Stomach (tissue), 4 donors: ENCODE data around the gene CHCT1.

Experiments
- POLR2AphosphoS5 ChIP-seq, 3 donors: sonication (generic); formaldehyde crosslinking; IDR thresholded peaks; one replicate each; pipeline ENCODE4 v1.6.1; 2016; ENCODE audit warnings: antibody characterized with exemption in 3 of 3
- TF ChIP-seq, protein P1 (sequence below), 7 experiments: fragments of 450-650 bp in 4 of 7; fragments of 200-600 bp in 3 of 7; sonication (generic) in 3 of 7; IDR thresholded peaks; one replicate each; pipeline ENCODE4 v1.5.1; 2016 to 2019; ENCODE audit warnings: antibody characterized with exemption in 7 of 7, control low read depth in 2 of 7, mild to moderate bottlenecking in 1 of 7

DNA sequence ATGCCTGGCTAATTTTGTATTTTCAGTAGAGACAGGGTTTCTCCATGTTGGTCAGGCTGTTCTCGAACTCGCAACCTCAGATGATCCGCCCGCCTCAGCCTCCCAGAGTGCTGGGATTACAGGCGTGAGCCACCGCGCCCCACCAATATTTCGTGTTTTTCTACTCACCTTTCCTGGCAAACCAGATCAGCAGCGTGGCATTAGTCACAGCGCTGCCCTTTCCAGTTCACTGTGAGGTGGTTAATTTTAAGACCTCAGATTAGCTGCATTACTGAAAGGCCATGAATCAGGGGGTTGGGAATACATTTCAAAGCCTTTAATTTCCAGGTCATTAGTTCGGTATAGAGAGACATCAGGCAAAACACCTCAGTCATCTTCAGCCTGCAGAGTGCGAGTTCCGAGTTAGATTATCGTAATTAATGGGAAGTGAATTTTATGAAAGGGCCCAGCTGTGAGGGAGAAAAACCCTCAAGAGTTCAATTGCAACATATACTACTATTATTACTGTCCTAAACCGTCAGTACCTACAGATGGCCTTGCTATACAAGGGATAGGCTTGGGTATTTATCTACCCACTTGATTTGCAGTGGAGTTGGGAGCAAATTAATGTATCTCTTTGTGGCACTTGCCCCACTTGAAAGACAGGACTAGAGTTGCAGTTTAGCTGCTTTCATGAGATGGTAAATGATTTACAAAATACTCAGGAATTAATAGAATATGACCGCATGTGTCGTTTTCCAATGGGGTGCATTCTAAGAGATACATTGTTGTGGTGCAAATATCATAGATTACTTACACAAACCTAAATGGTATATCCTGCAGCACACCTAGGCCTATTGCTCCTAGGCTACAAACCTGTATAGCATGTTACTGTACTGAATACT lies 28.2 kb upstream of the CHCT1 start:
- TF ChIP-seq, protein P1, sequence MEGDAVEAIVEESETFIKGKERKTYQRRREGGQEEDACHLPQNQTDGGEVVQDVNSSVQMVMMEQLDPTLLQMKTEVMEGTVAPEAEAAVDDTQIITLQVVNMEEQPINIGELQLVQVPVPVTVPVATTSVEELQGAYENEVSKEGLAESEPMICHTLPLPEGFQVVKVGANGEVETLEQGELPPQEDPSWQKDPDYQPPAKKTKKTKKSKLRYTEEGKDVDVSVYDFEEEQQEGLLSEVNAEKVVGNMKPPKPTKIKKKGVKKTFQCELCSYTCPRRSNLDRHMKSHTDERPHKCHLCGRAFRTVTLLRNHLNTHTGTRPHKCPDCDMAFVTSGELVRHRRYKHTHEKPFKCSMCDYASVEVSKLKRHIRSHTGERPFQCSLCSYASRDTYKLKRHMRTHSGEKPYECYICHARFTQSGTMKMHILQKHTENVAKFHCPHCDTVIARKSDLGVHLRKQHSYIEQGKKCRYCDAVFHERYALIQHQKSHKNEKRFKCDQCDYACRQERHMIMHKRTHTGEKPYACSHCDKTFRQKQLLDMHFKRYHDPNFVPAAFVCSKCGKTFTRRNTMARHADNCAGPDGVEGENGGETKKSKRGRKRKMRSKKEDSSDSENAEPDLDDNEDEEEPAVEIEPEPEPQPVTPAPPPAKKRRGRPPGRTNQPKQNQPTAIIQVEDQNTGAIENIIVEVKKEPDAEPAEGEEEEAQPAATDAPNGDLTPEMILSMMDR (IDR thresholded peaks at IDR 0.05) = no peak
- TF ChIP-seq POLR2AphosphoS5 (IDR thresholded peaks at IDR 0.05) = no peak
